ENCODE measurements around the gene SAMM50.
A peak's percentile ranks its signal among the peaks of the same experiment; 100 is the strongest.

The SAMM50 gene

GRCh38 chr22:43980996-43981395, 25.8 kb downstream of the SAMM50 start:
- no peak for DNase-seq

DNA sequence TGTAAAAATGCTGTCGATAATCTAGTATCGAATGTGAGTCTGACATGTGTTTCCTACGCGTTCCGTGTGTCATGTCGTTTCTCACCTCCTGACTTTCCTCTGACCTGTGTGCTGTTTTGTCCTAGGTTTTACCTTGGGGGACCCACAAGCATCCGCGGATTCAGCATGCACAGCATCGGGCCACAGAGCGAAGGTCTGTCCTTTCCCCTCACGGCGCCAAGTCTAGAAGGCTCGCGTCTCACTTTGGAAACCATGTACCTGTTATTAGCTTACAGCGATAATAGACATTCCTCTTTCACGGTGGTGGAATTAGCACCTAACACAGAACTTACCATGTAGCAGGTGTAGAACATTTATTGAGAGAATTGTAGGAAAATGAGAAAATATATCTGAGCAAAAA, 28.6 kb downstream of the SAMM50 start:
- DNase-seq, result no peak

GRCh38 chr22:43985532-43985931, 30.3 kb downstream of the SAMM50 start:
- DNase-seq, result no peak

GRCh38 chr22:43988116-43988820, 33.0 kb downstream of the SAMM50 start:
- no peak for DNase-seq

DNA sequence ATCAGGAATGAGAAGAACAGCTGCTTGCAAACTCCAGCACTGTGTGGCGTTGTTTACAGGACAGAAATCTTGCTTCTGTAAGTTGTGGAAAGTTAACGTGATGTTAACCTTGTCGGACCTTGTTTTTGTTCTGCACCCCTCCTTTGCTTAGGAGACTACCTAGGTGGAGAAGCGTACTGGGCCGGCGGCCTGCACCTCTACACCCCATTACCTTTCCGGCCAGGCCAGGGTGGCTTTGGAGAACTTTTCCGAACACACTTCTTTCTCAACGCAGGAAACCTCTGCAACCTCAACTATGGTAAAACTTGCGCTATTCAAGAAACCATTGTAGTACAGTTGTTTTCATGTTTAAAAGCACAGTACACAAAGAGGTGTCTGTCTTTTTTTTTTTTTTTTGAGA, 33.7 kb downstream of the SAMM50 start:
- DNase-seq, result no peak

DNA sequence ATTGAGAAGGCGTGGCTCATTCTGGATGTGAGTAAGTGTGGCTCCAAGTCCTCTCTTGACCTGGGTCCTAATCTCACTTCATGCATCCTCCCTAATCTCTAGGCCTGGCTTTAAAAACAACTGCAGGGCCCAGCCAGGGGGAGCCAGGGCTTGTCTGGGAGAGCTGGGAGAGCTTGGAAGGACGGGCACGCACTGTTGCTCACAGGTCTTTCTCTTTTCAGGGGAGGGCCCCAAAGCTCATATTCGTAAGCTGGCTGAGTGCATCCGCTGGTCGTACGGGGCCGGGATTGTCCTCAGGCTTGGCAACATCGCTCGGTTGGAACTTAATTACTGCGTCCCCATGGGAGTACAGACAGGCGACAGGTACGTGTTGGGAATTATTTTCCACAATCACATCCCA, 34.8 kb downstream of the SAMM50 start:
- no peak for DNase-seq

DNA sequence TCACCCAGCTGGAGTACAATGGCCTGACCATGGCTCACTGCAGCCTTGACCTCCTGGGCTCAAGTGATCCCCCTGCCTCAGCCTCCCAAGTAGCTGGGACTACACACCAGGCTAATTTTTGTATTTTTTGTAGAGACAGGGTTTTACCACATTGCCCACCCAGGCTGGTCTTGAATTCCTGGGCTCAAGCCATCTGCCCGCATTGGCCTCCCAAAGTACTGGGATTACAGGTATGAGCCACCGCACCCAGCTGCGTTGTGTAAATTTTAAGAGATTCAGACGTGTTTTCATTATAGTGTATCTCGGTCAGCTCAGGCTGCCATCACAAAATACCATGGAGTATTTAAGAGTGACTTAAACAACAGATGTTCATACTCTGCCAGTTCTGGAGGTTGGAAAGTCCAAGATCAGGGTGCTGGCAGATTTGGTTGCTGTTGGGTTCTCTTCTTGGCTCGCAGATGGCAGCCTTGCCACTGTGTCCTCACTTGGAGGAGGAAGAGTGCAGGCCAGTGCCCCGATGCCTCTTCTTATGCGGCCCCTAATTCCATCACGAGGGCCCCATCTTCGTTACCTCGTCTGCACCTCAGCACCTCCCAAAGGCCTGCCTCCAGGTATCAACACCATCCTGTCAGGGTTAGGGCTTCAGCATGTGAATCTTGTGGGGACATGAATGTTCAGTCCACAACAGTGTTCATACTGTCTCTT, 36.2 kb downstream of the SAMM50 start:
- no peak for DNase-seq

DNA sequence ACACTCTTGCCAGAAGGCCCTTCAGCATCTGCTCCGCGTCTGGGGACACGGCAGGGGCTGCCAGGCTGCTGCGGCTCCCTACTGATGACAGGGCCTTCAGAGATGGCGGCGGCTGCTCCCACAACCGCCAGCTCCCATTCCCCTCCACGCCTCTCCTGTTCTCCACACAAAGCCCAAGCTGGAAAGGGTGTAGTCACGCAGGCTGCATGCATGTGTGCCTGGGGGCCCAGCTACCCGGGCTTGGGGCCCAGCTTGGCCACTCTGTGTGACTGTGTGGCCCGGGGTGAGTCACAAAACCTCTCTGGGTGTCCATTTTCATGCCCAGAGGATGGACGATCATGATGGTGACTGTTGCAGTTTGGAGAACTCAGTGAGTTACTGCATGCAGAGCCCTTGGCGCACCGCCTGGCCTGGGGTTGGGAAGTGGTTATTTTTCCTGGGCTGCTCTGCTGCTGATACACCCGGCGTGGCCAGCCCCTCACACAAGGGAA, 37.1 kb downstream of the SAMM50 start:
- no peak for DNase-seq

DNA sequence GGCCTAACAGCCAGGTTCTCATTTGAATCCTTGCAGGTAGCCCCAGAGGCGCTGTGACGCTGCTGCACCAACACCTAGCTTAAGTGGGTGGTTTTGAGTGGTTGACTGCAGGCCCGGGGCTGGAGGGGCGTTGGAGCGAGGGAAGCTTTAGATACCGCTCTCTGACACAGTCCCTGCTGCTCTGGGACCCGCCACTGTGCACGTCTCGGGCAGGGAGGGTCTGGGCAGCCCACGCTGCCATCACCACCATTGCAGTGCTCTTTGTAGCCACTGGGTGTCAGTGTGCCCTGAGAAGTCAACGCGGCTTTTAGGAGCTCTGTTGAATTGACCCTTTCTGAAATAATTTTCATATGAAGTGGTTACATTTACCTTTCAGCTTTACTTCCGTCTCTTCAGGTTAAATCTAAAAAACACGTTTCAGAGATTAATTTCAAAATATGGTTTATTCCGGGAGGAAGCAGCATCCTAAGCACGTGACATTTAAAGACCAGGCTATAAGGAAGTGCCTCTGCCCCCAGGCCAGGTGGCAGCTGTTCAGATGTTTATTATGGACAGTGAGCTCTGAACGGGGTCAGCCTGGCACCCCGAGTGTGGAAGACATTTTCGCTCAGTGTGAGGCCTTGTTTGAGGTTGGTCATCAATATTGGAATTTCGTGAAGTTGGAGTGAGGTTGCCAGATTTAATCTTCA, 38.0 kb downstream of the SAMM50 start:
- peak; percentile 73 for DNase-seq

DNA sequence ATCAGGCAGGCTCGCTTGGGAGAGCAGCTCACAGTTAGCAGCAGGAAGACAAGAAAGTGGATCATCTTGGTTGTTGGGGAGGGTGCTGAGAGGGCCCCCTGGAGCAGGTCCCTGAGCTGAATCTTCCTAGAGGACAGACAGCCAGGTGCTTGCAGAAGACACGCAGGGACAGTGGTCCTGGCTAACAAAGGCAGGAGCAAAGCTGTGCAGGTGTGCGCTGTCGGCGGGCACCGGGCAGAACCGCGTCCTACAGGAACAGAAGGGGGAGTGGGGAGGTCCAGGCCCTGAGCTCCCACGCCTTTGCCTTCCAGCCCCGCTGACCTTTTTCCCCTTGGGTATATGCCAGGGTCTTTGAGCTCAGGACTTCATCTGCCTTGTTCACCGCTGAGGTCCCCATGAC, 38.8 kb downstream of the SAMM50 start:
- DNase-seq, result no peak

GRCh38 chr22:43994416-43994815, 39.2 kb downstream of the SAMM50 start:
- DNase-seq, result no peak

GRCh38 chr22:43995057-43995685, 39.9 kb downstream of the SAMM50 start:
- no peak for DNase-seq

- no peak for DNase-seq
Measured at GRCh38 chr22:43995798-43996169, 40.5 kb downstream of the SAMM50 start.

- peak; percentile 75 for DNase-seq
Measured at GRCh38 chr22:43996170-43996980, 41.1 kb downstream of the SAMM50 start.

GRCh38 chr22:43996981-43997265, 41.7 kb downstream of the SAMM50 start:
- DNase-seq, result no peak

GRCh38 chr22:43998679-43999264, 43.5 kb downstream of the SAMM50 start:
- DNase-seq, result no peak

- DNase-seq, result no peak
Measured at GRCh38 chr22:43999378-43999777, 44.1 kb downstream of the SAMM50 start.

- no peak for DNase-seq
Measured at GRCh38 chr22:44000123-44000522, 44.9 kb downstream of the SAMM50 start.

DNA sequence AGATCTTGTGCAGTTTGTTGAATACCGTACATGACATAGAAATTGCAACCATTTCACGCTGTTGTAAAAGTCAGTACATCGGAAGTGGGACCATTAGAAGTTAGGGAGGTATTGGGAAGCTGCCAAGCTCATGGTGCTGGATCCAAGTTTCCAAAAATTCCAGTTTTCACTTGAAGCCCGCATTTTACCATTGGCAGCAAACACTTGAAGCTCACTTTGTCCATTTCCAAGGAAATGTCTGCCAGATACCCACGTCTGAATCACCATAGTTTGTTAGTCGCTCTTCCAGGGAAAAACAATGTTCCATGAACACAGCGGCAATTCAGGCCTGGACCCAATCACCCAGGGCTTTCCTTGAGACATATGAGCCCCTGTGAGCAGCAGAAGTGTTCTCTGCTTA, 46.3 kb downstream of the SAMM50 start:
- no peak for DNase-seq

DNA sequence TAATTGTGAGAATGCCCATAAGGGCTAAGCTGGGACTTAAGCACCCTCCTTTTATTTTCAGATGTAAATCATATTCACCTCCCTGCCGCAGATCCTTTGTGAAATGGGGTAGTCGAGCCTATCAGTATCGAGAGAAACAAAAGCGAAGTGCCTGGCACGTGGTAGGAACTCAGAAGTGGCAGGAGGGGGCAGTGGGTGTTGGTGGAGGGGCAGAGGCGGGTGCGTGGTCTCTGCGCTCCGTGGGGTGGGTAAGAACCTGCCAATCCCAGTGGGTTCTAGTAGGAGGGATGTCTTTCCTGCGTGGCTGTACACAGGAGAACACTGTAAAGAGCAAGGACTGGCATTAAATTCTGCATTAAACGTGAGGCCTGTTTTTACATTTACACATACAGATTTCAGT, 47.1 kb downstream of the SAMM50 start:
- DNase-seq, result no peak

- no peak for DNase-seq
Measured at GRCh38 chr22:44002997-44003396, 47.8 kb downstream of the SAMM50 start.

- no peak for DNase-seq
Measured at GRCh38 chr22:44003405-44004103, 48.3 kb downstream of the SAMM50 start.
